Mucosa of descending colon (tissue), 3 donors: ENCODE data around the gene NRCAM. TPM values are rescaled to one million over a fixed set of nuclear protein-coding genes. Genes with fewer than 3 reads are reported as not detected.

Source experiments
- ATAC-seq: fragments of 200-7000 bp; cut with Tn5 transposase; one replicate; pipeline ENCODE4 v1.9.1; 2020; ENCODE audit warnings: mild to moderate bottlenecking, moderate library complexity
- DNase-seq, 3 donors: peaks; one replicate each; pipeline ENCODE4 v3.0.0-alpha.2; 2020
- H3K36me3 ChIP-seq: fragments of 200-600 bp; one replicate; pipeline ENCODE4 v1.8.0; 2021; ENCODE audit warnings: low read depth, mild to moderate bottlenecking
- H3K4me1 ChIP-seq: fragments of 200-600 bp; one replicate; pipeline ENCODE4 v1.8.0; 2021; ENCODE audit warnings: low read depth, mild to moderate bottlenecking
- H3K4me3 ChIP-seq: fragments of 200-600 bp; one replicate; pipeline ENCODE4 v1.8.0; 2021; ENCODE audit warnings: mild to moderate bottlenecking
- H3K9me3 ChIP-seq: fragments of 200-600 bp; one replicate; pipeline ENCODE4 v1.8.0; 2021; ENCODE audit warnings: mild to moderate bottlenecking
- intact Hi-C, 2 donors: fragments of 100-400 bp; cut with DNase I in 1 of 2; cut with micrococcal nuclease in 1 of 2; formaldehyde crosslinking; loops; one replicate each; pipeline versions ENCODE4 v1.11.0 to v1.11.1; 2022; cut with DNase I, micrococcal nuclease
- total RNA-seq, 3 donors: library from RNA; stranded (reverse); fragmentation: NEBNext Ultra II Directional in 2 of 3; extraction: Animal tissue kit (Norgen Biotek cat#: 25700) in 2 of 3; gene quantifications; one replicate each; pipeline versions ENCODE4 v1.2.1 to v1.2.4, GENCODE V29; 2021 to 2023
- TF ChIP-seq, protein P1 (sequence below): fragments of 200-600 bp; IDR thresholded peaks from one replicate; pipeline ENCODE4 v1.8.0; 2022; ENCODE audit warnings: antibody characterized with exemption, mild to moderate bottlenecking
- donor health status: DM: no; HTN: no; CAD: no; lungs with moderate emphysema.
- donor health status: DM: no; HTN: no; CAD: no.
- donor health status: DM: no; HTN: yes; CAD: no.

Gene NRCAM
- total RNA-seq, 3 donors from 2014 or later, result 1.0 to 3.4 (median 2.3) TPM

DNA sequence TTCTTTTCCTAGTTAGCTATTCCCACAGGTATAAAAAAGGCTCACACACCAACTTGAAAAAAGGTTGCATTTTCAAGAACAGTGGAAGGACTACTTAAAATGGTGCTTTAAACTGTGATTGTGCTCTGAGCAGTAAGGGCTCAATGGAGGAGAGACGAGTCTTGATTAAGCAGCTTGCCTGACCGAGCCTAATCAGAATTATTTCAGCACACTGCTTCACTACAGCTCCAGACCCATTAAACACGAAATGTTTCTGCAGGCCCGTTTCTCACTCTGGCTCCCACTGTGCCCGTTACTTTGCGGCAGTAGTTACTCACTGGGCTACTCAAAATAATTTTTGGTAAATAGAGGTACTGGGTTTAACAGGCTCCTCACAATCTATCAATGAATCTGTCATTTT, 126.0 kb downstream of the NRCAM start:
- Histone ChIP-seq H3K36me3 (no peaks in the 10 kb centered on the region), H3K9me3 (no peaks in the 10 kb centered on the region), H3K4me3 (no peak overlapping the region), H3K4me1 (no peaks in the 10 kb centered on the region)
- ATAC-seq (no peak), DNase-seq (no peak)
- TF ChIP-seq, protein P1, sequence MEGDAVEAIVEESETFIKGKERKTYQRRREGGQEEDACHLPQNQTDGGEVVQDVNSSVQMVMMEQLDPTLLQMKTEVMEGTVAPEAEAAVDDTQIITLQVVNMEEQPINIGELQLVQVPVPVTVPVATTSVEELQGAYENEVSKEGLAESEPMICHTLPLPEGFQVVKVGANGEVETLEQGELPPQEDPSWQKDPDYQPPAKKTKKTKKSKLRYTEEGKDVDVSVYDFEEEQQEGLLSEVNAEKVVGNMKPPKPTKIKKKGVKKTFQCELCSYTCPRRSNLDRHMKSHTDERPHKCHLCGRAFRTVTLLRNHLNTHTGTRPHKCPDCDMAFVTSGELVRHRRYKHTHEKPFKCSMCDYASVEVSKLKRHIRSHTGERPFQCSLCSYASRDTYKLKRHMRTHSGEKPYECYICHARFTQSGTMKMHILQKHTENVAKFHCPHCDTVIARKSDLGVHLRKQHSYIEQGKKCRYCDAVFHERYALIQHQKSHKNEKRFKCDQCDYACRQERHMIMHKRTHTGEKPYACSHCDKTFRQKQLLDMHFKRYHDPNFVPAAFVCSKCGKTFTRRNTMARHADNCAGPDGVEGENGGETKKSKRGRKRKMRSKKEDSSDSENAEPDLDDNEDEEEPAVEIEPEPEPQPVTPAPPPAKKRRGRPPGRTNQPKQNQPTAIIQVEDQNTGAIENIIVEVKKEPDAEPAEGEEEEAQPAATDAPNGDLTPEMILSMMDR, result no peak
- intact Hi-C loops, result no loop called here

DNA sequence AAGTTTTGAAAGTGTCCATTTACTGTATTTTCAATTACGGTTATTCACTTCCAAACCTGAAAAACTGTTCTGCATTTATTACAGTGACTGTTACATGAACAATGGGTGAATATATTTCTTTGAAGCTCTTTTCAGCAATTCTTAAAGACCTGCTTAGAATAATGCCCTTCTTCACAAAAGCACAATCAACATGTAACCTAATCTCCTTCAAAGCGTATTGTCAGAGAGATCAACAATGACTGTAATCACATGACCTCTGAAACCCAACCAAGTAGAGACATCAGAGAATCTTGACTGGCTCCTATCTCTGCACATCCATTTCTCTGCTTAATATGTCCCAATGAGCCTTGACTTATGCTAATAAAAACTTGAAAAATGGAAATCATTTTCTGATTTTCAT, 126.7 kb downstream of the NRCAM start:
- TF ChIP-seq, protein P1, result no peak
- no peak overlapping the region for H3K4me3 ChIP-seq
- DNase-seq (no peak), ATAC-seq (no peak)
- intact Hi-C loops, result no loop called here
- no peaks in the 10 kb centered on the region for H3K9me3 ChIP-seq
- H3K4me1 ChIP-seq, result no peaks in the 10 kb centered on the region
- H3K36me3 ChIP-seq, result no peaks in the 10 kb centered on the region

DNA sequence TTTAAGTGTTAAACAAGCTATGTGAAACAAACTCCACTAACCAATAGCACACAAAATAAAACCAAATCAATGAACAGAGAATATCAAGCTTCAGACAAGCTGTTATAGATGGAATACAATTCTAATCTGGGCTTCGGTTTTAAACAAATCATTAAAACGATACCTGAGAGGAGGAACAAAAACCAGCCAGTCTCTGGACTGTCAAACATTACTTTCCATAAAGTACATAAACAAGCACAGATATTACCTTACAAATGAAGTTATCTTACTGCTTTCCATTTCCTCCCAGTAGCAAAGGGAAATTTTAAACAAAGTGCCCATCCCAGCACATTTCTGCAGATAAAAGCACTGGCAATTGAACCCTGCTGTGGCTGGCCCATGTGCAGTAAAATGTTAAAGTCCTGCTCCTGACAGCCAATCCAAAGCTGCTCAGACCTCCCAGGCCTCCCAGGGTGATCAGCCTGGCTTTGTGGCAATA, 128.0 kb downstream of the NRCAM start:
- Histone ChIP-seq H3K9me3 (no peaks in the 10 kb centered on the region), H3K4me3 (no peak overlapping the region), H3K36me3 (no peaks in the 10 kb centered on the region), H3K4me1 (no peaks in the 10 kb centered on the region)
- DNase-seq (peak in 2 of 3 donors; percentile 7 to 20), ATAC-seq (peak; percentile 69)
- TF ChIP-seq, protein P1, result no peak
- intact Hi-C loops, result no loop called here

DNA sequence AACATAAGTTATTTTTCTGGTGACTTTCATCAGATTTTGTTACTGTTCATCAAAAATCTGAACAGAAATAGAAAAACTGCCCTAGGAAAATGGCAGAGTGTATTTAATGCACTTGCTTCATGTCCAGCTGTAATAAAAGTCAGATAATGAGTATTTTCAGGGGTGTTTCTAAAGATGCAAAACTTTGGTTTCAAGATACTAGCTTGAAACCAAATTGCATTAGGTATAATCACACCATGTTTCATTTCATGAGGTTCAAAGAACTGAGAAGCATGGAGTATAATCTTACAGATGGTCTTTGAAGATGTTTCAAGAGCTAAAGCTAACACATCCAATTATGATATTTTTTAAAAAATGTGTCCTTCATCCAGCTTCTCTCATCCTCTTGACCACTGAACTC, 128.9 kb downstream of the NRCAM start:
- Histone ChIP-seq H3K4me3 (no peak overlapping the region), H3K9me3 (no peaks in the 10 kb centered on the region), H3K36me3 (no peaks in the 10 kb centered on the region), H3K4me1 (no peaks in the 10 kb centered on the region)
- DNase-seq (no peak), ATAC-seq (no peak)
- TF ChIP-seq, protein P1, result no peak
- intact Hi-C loops, result no loop called here

DNA sequence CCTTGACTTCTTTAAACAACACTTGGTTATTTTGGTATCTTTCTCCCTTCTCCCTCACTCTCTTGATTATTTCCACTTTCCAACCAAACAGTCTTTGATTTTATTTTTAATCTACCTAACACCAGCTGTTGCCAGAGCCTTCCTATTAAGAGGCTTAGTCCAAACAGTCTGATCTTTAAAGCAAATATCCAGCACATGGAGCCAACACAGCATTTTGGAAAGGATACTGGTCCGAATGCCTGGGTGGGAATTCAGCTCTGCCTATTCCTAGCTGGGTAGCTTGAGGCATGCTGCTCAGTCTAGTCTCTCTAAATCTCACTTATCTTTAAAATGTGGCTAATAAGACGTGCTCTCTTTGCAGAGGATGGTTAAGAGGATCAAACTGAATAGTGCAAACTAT, 129.3 kb downstream of the NRCAM start:
- no peaks in the 10 kb centered on the region for H3K9me3 ChIP-seq
- intact Hi-C loops, result no loop called here
- H3K4me1 ChIP-seq, result no peaks in the 10 kb centered on the region
- DNase-seq (no peak), ATAC-seq (no peak)
- no peaks in the 10 kb centered on the region for H3K36me3 ChIP-seq
- TF ChIP-seq, protein P1, result no peak
- no peak overlapping the region for H3K4me3 ChIP-seq
